ENCODE data around the gene CCDC97.

- no peak for TF ChIP-seq CTCF (conservative IDR thresholded peaks at IDR 0.05; ENCODE audit: low read length)
- TF ChIP-seq EZH2phosphoT487 (IDR thresholded peaks at IDR 0.05; ENCODE audit: borderline replicate concordance, low read depth, low read length), result no peak
Measured at GRCh38 chr19:41355802-41356201, 45.8 kb downstream of the CCDC97 start.
